HEK293T (cell line): Measurements from ENCODE around the gene HS1BP3.

Experiments used
- CTCF ChIA-PET: fragments of 350-600 bp; formaldehyde crosslinking; extraction: SDS; loops from one replicate; lab custom pipeline; 2021; ENCODE audit warnings: antibody characterized with exemption, inconsistent platforms; lab: Yijun Ruan, JAX
- POLR2A ChIA-PET: fragments of 350-600 bp; formaldehyde crosslinking; extraction: SDS; loops from one replicate; lab custom pipeline; 2020; ENCODE audit warnings: antibody characterized with exemption, inconsistent platforms; lab: Yijun Ruan, JAX
- DNase-seq: peaks from one replicate; pipeline ENCODE4 v3.0.0; 2012; ENCODE audit warnings: mixed read lengths; ENCODE audit errors: extremely low spot score
- ARNT ChIP-seq: fragments of 450-650 bp; IDR thresholded peaks from 2 replicates; pipeline ENCODE4 v1.6.1; 2017; ENCODE audit warnings: mild to moderate bottlenecking
- BHLHE40 ChIP-seq: fragments of 450-650 bp; IDR thresholded peaks from 2 replicates; pipeline ENCODE4 v1.6.1; 2016; ENCODE audit warnings: mild to moderate bottlenecking, moderate library complexity, borderline replicate concordance
- CTBP1 ChIP-seq: fragments of 450-650 bp; IDR thresholded peaks from 2 replicates; pipeline ENCODE4 v1.6.1; 2016; ENCODE audit warnings: borderline replicate concordance
- ELF4 ChIP-seq: fragments of 450-650 bp; IDR thresholded peaks from 2 replicates; pipeline ENCODE4 v1.6.1; 2017; ENCODE audit warnings: antibody characterized with exemption
- FOXA1 ChIP-seq: fragments of 450-650 bp; IDR thresholded peaks from 2 replicates; pipeline ENCODE4 v1.6.1; 2016; ENCODE audit warnings: mild to moderate bottlenecking
- FOXK2 ChIP-seq: fragments of 450-650 bp; IDR thresholded peaks from 2 replicates; pipeline ENCODE4 v1.6.1; 2016; ENCODE audit warnings: mild to moderate bottlenecking
- FOXM1 ChIP-seq: fragments of 450-650 bp; IDR thresholded peaks from 2 replicates; pipeline ENCODE4 v1.6.1; 2017; ENCODE audit warnings: mild to moderate bottlenecking, borderline replicate concordance
- HDGF ChIP-seq: fragments of 450-650 bp; IDR thresholded peaks from 2 replicates; pipeline ENCODE4 v1.6.1; 2017; ENCODE audit warnings: antibody characterized with exemption, borderline replicate concordance
- L3MBTL2 ChIP-seq: fragments of 450-650 bp; conservative IDR thresholded peaks from 2 replicates; pipeline ENCODE4 v1.6.1; 2016; ENCODE audit warnings: mild to moderate bottlenecking
- LEF1 ChIP-seq: fragments of 450-650 bp; IDR thresholded peaks from 2 replicates; pipeline ENCODE4 v1.6.1; 2017; ENCODE audit warnings: mild to moderate bottlenecking, borderline replicate concordance
- NFRKB ChIP-seq: fragments of 450-650 bp; IDR thresholded peaks from 2 replicates; pipeline ENCODE4 v1.6.1; 2016; ENCODE audit warnings: mild to moderate bottlenecking, moderate library complexity
- SP1 ChIP-seq: fragments of 450-650 bp; IDR thresholded peaks from 2 replicates; pipeline ENCODE4 v1.6.1; 2017
- SUZ12 ChIP-seq: fragments of 450-650 bp; IDR thresholded peaks from 2 replicates; pipeline ENCODE4 v1.6.1; 2016; ENCODE audit warnings: mild to moderate bottlenecking
- TARDBP ChIP-seq: fragments of 450-650 bp; IDR thresholded peaks from 2 replicates; pipeline ENCODE4 v1.6.1; 2016
- ZNF384 ChIP-seq: fragments of 450-650 bp; IDR thresholded peaks from 2 replicates; pipeline ENCODE4 v1.6.1; 2016
- TF ChIP-seq, protein P1 (sequence below): fragments of 450-650 bp; IDR thresholded peaks from 2 replicates; pipeline ENCODE4 v1.6.1; 2016

The HS1BP3 gene, protein sequence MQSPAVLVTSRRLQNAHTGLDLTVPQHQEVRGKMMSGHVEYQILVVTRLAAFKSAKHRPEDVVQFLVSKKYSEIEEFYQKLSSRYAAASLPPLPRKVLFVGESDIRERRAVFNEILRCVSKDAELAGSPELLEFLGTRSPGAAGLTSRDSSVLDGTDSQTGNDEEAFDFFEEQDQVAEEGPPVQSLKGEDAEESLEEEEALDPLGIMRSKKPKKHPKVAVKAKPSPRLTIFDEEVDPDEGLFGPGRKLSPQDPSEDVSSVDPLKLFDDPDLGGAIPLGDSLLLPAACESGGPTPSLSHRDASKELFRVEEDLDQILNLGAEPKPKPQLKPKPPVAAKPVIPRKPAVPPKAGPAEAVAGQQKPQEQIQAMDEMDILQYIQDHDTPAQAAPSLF

GRCh38 chr2:20650877-20651730 lies at the start of gene HS1BP3:
Gene HS1BP3 (minus strand): TSS chr2:20651098. CDS start chr2:20651063, 35 bp downstream.
- POLR2A ChIA-PET = interaction anchor here (0.6 to 4.2 kb wide), 10 partner anchors 9 to 379 kb away, joined by 3 to 36 read pairs (median 4); partner anchors contain the start of gene RHOB
- TF ChIP-seq FOXA1 (no peak), SP1 (no peak), CTBP1 (no peak), TARDBP (no peak), HDGF (0 out of 2 replicates have a peak, but pooled peaks have one; percentile 29), SUZ12 (no peak), ARNT (0 out of 2 replicates have a peak, but pooled peaks have one; percentile 41), L3MBTL2 (no peak), ZNF384 (no peak), BHLHE40 (no peak), LEF1 (0 out of 2 replicates have a peak, but pooled peaks have one; percentile 35), NFRKB (no peak), FOXM1 (no peak), ELF4 (no peak), FOXK2 (no peak)
- TF ChIP-seq, protein P1, sequence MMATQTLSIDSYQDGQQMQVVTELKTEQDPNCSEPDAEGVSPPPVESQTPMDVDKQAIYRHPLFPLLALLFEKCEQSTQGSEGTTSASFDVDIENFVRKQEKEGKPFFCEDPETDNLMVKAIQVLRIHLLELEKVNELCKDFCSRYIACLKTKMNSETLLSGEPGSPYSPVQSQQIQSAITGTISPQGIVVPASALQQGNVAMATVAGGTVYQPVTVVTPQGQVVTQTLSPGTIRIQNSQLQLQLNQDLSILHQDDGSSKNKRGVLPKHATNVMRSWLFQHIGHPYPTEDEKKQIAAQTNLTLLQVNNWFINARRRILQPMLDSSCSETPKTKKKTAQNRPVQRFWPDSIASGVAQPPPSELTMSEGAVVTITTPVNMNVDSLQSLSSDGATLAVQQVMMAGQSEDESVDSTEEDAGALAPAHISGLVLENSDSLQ = no peak
- CTCF ChIA-PET = interaction anchor here (0.5 to 2.4 kb wide), 16 partner anchors 7 to 672 kb away, joined by 3 to 20 read pairs (median 4); partner anchors contain the start of gene RHOB
- peak; percentile 96 for DNase-seq

DNA sequence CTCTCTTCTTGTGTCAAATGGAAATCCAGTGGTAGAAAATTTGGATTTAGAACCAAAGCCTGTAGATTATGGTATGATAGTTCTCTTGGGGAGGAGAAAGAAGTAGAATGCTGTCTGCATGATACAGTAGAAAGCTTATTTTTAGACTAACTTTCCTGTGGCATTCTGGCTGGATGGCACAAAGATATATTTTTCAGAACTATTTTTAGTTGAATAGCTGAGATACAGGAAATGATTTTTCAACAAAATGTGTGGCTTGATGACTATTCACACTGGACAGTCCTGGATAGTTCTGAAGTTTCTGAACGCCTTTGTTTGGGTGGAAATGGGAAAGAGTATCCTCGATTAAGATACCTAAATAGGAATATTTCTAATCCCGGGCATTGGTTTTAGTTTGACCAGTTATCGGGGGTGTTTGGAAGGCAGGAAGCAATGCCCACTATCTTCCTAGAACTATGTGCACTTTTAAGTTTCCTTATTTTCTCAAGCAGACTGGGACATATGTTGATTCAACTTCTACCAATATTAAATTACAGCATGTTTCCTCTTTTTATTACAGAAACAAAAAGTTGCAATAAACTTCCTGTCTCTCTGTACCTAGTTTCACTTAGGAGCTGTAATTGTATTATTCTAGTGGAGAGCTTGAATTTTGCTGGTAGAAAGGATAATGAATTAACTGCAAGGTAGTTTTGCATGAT lies 48.2 kb upstream of the HS1BP3 start:
- CTCF ChIA-PET = no interaction called here
- POLR2A ChIA-PET = no interaction called here
- TF ChIP-seq, protein P1 = no peak
- TF ChIP-seq FOXK2 (no peak), TARDBP (no peak)
- no peak for DNase-seq

GRCh38 chr2:20697322-20697934 lies 46.5 kb upstream of the HS1BP3 start:
- DNase-seq = no peak
- TF ChIP-seq SP1 (no peak), FOXK2 (no peak), TARDBP (no peak), ELF4 (no peak), FOXA1 (no peak), L3MBTL2 (no peak), ZNF384 (no peak), ARNT (no peak), HDGF (no peak), SUZ12 (no peak), NFRKB (no peak)
- CTCF ChIA-PET = no interaction called here
- POLR2A ChIA-PET = no interaction called here

DNA sequence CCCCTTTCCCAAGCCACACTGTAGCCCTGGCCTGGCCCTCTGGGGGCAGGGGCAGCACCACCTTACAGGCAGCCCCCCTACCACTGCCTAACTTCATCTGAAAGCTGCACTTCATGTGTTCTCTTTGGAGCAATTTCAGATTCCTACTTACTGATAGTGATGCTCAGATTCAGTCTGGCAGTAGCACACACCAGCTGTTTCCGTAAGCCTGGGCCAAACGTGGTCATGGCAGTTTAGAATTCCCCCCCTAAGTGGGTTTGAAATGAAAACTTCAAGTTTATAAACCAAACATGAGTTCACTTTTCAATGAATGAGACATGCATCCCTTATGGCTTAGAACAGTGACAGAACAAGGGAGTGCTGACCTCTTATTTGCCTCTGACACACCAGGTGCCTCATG lies 45.5 kb upstream of the HS1BP3 start:
- ChIA-PET CTCF (no interaction called here), POLR2A (no interaction called here)
- TF ChIP-seq FOXM1 (no peak), L3MBTL2 (no peak), CTBP1 (no peak), TARDBP (no peak), BHLHE40 (no peak), ARNT (no peak), SP1 (no peak), NFRKB (no peak), ELF4 (no peak), SUZ12 (no peak), FOXK2 (no peak), FOXA1 (no peak)
- TF ChIP-seq, protein P1 = no peak
- DNase-seq = no peak

DNA sequence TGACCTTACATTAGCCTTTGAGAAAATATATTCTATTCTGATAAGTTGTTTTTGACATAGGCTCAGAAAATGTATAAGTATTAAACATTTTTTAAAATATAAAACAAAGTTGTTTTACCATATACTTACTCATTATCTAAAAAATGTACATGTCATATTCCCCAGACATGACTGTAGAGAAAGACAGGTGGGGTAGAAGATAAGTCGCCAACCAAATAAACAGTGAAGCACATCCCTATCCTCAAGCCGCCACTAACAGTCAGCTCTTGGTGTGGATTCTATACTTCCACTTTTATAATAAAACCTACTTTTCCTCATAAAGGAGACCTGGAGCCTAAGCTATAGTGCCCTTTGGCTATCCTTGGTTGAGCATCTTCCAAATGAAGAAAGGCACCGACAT lies 42.4 kb upstream of the HS1BP3 start:
- TF ChIP-seq FOXK2 = no peak
- TF ChIP-seq FOXM1 = no peak
- no peak for TF ChIP-seq ARNT
- no peak for TF ChIP-seq BHLHE40
- no peak for TF ChIP-seq ELF4
- TF ChIP-seq FOXA1 = no peak
- no peak for TF ChIP-seq SUZ12
- no peak for TF ChIP-seq NFRKB
- TF ChIP-seq HDGF = no peak
- no peak for TF ChIP-seq CTBP1
- TF ChIP-seq L3MBTL2 = no peak
- TF ChIP-seq LEF1 = no peak
- TF ChIP-seq ZNF384 = no peak
- no peak for TF ChIP-seq TARDBP
- TF ChIP-seq SP1 = no peak
- ChIA-PET POLR2A (interaction anchor here (1.4 kb wide), 1 partner anchor 130 kb away, joined by 3 read pairs; the partner anchor contains the start of gene LDAH), CTCF (no interaction called here)
- DNase-seq = no peak
